Raji (cell line): ENCODE measurements around the gene ARHGAP29.

ENCODE experiments used
- POLR2A ChIP-seq: IDR thresholded peaks from 2 replicates; pipeline ENCODE4 v1.6.1; 2011; ENCODE audit warnings: low read depth, low read length, control low read depth; ENCODE audit not compliant: insufficient read depth

ARHGAP29 gene

GRCh38 chr1:94271373-94271772, 34.0 kb upstream of the ARHGAP29 start:
- no peak for TF ChIP-seq POLR2A

- TF ChIP-seq POLR2A = no peak
These were observed 33.4 kb upstream of the ARHGAP29 start for GRCh38 chr1:94270801-94271203.

- TF ChIP-seq POLR2A = no peak
These were observed 32.5 kb upstream of the ARHGAP29 start for GRCh38 chr1:94269921-94270320.

- no peak for TF ChIP-seq POLR2A
These were observed 28.5 kb upstream of the ARHGAP29 start for GRCh38 chr1:94265906-94266305.

- no peak for TF ChIP-seq POLR2A
These were observed 27.6 kb upstream of the ARHGAP29 start for GRCh38 chr1:94265011-94265422.

- no peak for TF ChIP-seq POLR2A
These were observed 23.4 kb upstream of the ARHGAP29 start for GRCh38 chr1:94260635-94261387.

- TF ChIP-seq POLR2A = no peak
These were observed 22.4 kb upstream of the ARHGAP29 start for GRCh38 chr1:94259635-94260289.

GRCh38 chr1:94258873-94259331, 21.5 kb upstream of the ARHGAP29 start:
- no peak for TF ChIP-seq POLR2A

GRCh38 chr1:94257444-94257843, 20.1 kb upstream of the ARHGAP29 start:
- no peak for TF ChIP-seq POLR2A

- TF ChIP-seq POLR2A = no peak
These were observed 18.1 kb upstream of the ARHGAP29 start for GRCh38 chr1:94255476-94255875.

- TF ChIP-seq POLR2A = no peak
These were observed 16.9 kb upstream of the ARHGAP29 start for GRCh38 chr1:94254073-94254810.

GRCh38 chr1:94253456-94254017, 16.2 kb upstream of the ARHGAP29 start:
- TF ChIP-seq POLR2A = no peak

GRCh38 chr1:94250341-94250740, 13.0 kb upstream of the ARHGAP29 start:
- no peak for TF ChIP-seq POLR2A

- no peak for TF ChIP-seq POLR2A
These were observed 11.7 kb upstream of the ARHGAP29 start for GRCh38 chr1:94248956-94249688.
